ENCODE data around the gene SLIRP.
"Not testable (repeated sequence)": the region's sequence is repeated elsewhere in the genome, so short reads cannot be mapped to it uniquely, and the experiment has no call there.

Gene SLIRP

GRCh38 chr14:77707724-77708408 is at the start of gene SLIRP, which contains the start of gene ALKBH1:
TSS of gene SLIRP (plus strand) at chr14:77708103. CDS start at chr14:77708112, 9 bp downstream.
TSS of gene ALKBH1 (minus strand) at chr14:77708023. CDS start at chr14:77708004, 19 bp downstream.
- DNase-seq, result peak; percentile 90

GRCh38 chr14:77659831-77660230 is 48.1 kb upstream of the SLIRP start:
- DNase-seq, result no peak

- no peak for DNase-seq
These were observed 47.1 kb upstream of the SLIRP start for GRCh38 chr14:77660754-77661153.

- not testable (repeated sequence) for DNase-seq
These were observed 46.3 kb upstream of the SLIRP start for GRCh38 chr14:77661562-77661961.

GRCh38 chr14:77663293-77663692 is 44.6 kb upstream of the SLIRP start:
- no peak for DNase-seq

GRCh38 chr14:77667331-77667730 is 40.6 kb upstream of the SLIRP start:
- no peak for DNase-seq

DNA sequence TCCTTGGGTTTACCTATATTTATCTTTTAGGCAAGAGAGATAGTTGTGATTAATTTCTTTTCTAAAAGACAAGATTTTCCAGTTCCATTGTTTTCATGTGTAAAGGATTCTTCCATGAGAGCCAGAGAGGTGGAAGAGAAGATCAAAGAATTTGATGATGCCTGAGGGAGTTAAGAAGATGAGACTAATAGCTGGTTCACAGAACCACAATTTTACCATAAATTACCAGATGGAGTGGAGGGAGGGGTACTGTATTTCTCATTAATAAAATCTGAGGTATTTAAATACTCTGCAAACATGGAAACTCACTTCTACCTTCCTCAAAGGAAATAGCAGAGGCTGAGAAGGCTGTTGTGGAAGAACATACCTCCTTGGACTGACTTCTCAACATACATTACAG is 34.7 kb upstream of the SLIRP start:
- DNase-seq, result no peak

DNA sequence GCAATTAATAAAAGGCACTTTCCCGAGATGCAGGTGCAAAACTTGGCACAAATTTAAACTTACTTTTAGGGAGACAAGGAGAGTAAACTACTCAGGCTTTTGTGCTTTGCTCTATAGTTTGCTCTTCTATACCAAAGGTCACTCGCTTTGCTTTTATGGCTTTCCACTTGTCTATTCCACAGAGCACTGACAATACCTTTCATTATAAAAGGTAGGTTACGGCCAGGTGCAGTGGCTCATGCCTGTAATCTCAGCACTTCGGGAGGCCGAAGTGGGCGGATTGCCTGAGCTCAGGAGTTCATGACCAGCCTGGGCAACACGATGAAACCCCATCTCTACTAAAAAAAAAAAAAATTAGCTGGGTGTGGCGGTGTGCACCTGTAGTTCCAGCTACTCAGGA is 33.0 kb upstream of the SLIRP start:
- DNase-seq, result no peak

- DNase-seq, result no peak
These were observed 26.4 kb upstream of the SLIRP start for GRCh38 chr14:77681196-77682157.

GRCh38 chr14:77682158-77682553 is 25.7 kb upstream of the SLIRP start:
- DNase-seq, result no peak

DNA sequence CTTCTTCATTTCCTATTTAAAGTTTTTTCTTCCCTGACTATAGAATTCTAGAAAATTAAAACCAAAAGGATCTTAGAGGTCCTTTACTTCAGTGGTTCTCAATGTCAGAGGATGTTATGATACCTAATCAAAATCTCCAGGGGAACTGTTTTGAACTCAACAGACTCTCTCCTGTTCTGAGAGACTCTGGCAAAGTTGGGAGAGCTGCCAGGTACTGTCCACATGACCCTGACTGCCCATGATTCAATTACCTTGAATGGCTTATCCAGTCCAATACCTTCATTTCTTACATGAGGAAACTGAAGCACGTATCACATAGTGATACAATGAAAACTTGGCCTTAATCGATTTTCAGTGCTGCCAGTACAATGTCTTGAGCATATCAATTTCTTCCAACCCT is 16.6 kb upstream of the SLIRP start:
- DNase-seq, result no peak

DNA sequence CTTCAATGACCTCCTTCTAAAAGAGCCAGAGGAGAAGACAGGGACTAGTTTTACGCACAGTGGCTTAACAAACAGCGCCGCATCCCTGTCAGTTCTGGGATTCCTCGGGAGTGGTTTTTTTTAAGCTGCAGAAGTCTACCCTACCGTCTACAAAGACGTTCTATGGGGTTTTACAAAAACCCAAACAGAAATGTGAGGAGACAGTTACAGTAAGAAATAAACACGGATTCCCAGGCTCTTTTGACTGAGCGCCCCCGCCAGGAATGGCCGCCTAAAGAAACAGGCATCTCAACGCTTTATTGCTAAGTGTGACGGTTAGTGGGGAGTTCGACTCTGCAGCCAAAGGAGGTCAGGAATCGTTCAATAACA is 564 bp upstream of the SLIRP start:
- no peak for DNase-seq

GRCh38 chr14:77708749-77709148 is 846 bp downstream of the SLIRP start:
- DNase-seq, result no peak

GRCh38 chr14:77709412-77709811 is 1.5 kb downstream of the SLIRP start:
- DNase-seq, result no peak

GRCh38 chr14:77710364-77710763 is 2.5 kb downstream of the SLIRP start:
- no peak for DNase-seq

DNA sequence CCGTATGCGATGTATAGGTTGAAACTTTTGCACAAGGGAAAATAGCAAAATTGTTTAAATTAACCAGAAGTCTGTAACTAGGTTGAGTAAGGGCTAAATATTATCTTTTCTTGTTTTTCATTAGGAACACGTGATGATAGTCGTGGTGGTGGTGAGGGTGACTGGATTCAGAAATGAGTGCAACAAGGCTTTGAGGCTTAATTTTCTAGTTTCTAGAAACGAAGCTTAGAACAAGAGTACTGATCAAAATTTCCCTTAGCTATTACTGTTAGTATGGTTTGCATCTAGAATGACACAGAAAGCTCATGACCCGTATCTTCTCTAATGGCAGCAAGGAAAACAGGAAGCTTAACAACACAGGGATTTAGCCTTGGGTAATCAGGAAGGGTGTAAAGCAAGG is 7.0 kb downstream of the SLIRP start:
- peak; percentile 37 for DNase-seq

GRCh38 chr14:77717608-77718305 is 9.9 kb downstream of the SLIRP start:
- no peak for DNase-seq

GRCh38 chr14:77721437-77721836 is 13.5 kb downstream of the SLIRP start:
- DNase-seq, result no peak

GRCh38 chr14:77722301-77722700 is 14.4 kb downstream of the SLIRP start:
- no peak for DNase-seq

DNA sequence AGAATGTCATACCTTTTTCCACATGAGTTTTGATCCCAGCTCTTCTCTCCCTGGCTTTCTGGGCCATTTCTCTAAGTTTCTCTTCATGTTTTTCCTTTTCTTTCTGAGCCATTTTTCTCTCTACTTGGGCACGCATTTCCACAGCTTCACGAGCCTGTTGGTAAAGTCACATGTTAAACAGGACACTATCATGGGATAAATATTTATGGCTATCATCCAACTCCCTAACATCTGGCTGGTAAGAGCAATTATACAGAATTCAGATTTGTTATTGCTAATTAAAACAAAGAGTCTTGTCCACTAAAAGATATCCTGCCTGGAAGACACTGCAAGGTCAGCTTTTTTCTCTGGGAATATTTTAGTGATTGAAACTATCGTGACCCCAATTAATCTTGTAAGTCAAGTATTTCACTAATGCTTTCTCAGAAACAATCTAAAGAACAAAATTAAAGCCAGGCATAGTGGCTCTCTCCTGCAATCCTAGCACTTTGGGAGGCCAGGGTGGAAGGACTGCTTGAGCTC is 23.1 kb downstream of the SLIRP start:
- DNase-seq, result no peak

- peak; percentile 33 for DNase-seq
These were observed 30.8 kb downstream of the SLIRP start for GRCh38 chr14:77738559-77739250.

GRCh38 chr14:77741438-77741837 is 33.5 kb downstream of the SLIRP start:
- DNase-seq, result no peak

Data from stimulated activated CD4-positive, alpha-beta T cell treated with anti-CD3 and anti-CD28 coated beads, Interleukin-15, amount 100 ng/mL, for 24 hours (primary cell).